H9 (cell line): ENCODE results near the gene ANXA7. TPM values are rescaled to one million over a fixed set of nuclear protein-coding genes. Genes with fewer than 3 reads are reported as not detected.

Experiments
- DNase-seq: peaks from one replicate; pipeline ENCODE4 v3.0.0-alpha.2; 2017
- H2AFZ ChIP-seq: one replicate; pipeline ENCODE4 v1.6.1; 2013; ENCODE audit warnings: mild to moderate bottlenecking, low read length, control low read depth, moderate library complexity
- H2AK5ac ChIP-seq: 2 replicates; pipeline ENCODE4 v1.6.1; 2013; ENCODE audit warnings: low read length, control low read depth, mixed read lengths; ENCODE audit not compliant: insufficient read length
- H2BK120ac ChIP-seq: one replicate; pipeline ENCODE4 v1.6.1; 2013; ENCODE audit warnings: low read depth, mild to moderate bottlenecking, low read length, control low read depth, inconsistent platforms; ENCODE audit not compliant: poor library complexity, severe bottlenecking
- H2BK12ac ChIP-seq: 2 replicates; pipeline ENCODE4 v1.6.1; 2013; ENCODE audit warnings: low read length, control low read depth, mixed read lengths, low read depth; ENCODE audit not compliant: insufficient read length
- H2BK15ac ChIP-seq: 2 replicates; pipeline ENCODE4 v1.6.1; 2013; ENCODE audit warnings: low read depth, low read length, control low read depth
- H2BK20ac ChIP-seq: one replicate; pipeline ENCODE4 v1.6.1; 2013; ENCODE audit warnings: low read depth, mild to moderate bottlenecking, low read length, control low read depth, inconsistent platforms; ENCODE audit not compliant: poor library complexity, severe bottlenecking
- H2BK5ac ChIP-seq: 2 replicates; pipeline ENCODE4 v1.6.1; 2013; ENCODE audit warnings: low read length, control low read depth, mixed read lengths; ENCODE audit not compliant: insufficient read length
- H3K14ac ChIP-seq: 2 replicates; pipeline ENCODE4 v1.6.1; 2013; ENCODE audit warnings: low read length, control low read depth; ENCODE audit not compliant: insufficient read depth
- H3K18ac ChIP-seq: 2 replicates; pipeline ENCODE4 v1.6.1; 2013; ENCODE audit warnings: low read depth, mild to moderate bottlenecking, mixed read lengths, low read length, control low read depth; ENCODE audit not compliant: insufficient read length
- H3K23ac ChIP-seq: 2 replicates; pipeline ENCODE4 v1.6.1; 2013; ENCODE audit warnings: low read length, control low read depth, mixed read lengths, low read depth; ENCODE audit not compliant: insufficient read length
- H3K23me2 ChIP-seq: 2 replicates; pipeline ENCODE4 v1.6.1; 2013; ENCODE audit warnings: low read depth, mild to moderate bottlenecking, mixed read lengths, low read length, control low read depth; ENCODE audit not compliant: insufficient read length, poor library complexity, severe bottlenecking
- H3K27ac ChIP-seq: 2 replicates; pipeline ENCODE4 v1.5.1; 2013; ENCODE audit warnings: low read length, control low read depth, mixed read lengths, low read depth; ENCODE audit not compliant: insufficient read length
- H3K27me3 ChIP-seq: 2 replicates; pipeline ENCODE4 v1.6.1; 2013; ENCODE audit warnings: low read length, control low read depth, inconsistent platforms; ENCODE audit not compliant: insufficient read depth
- H3K4ac ChIP-seq: 2 replicates; pipeline ENCODE4 v1.6.1; 2013; ENCODE audit warnings: low read depth, mild to moderate bottlenecking, control low read depth, inconsistent platforms, low read length, moderate library complexity
- H3K4me1 ChIP-seq: 2 replicates; pipeline ENCODE4 v1.6.1; 2013; ENCODE audit warnings: low read length, control low read depth, inconsistent platforms; ENCODE audit not compliant: insufficient read depth
- H3K4me2 ChIP-seq: 2 replicates; pipeline ENCODE4 v1.6.1; 2013; ENCODE audit warnings: low read length, control low read depth, mixed read lengths; ENCODE audit not compliant: insufficient read length, insufficient read depth
- H3K56ac ChIP-seq: 2 replicates; pipeline ENCODE4 v1.6.1; 2013; ENCODE audit warnings: low read depth, mild to moderate bottlenecking, mixed read lengths, low read length, control low read depth; ENCODE audit not compliant: insufficient read length
- H3K79me1 ChIP-seq: 2 replicates; pipeline ENCODE4 v1.6.1; 2013; ENCODE audit warnings: low read depth, mild to moderate bottlenecking, moderate library complexity, low read length, control low read depth, inconsistent platforms; ENCODE audit not compliant: insufficient read depth, poor library complexity, severe bottlenecking
- H3K79me2 ChIP-seq: 2 replicates; pipeline ENCODE4 v1.6.1; 2013; ENCODE audit warnings: low read length, control low read depth, inconsistent platforms; ENCODE audit not compliant: insufficient read depth
- H3K9ac ChIP-seq: 2 replicates; pipeline ENCODE4 v1.6.1; 2013; ENCODE audit warnings: low read length, control low read depth, mixed read lengths; ENCODE audit not compliant: insufficient read length; ENCODE audit errors: extremely low read depth
- H3K9me3 ChIP-seq: one replicate; pipeline ENCODE4 v1.6.1; 2013; ENCODE audit warnings: low read depth, low read length, inconsistent platforms; ENCODE audit not compliant: control insufficient read depth
- H3T11ph ChIP-seq: one replicate; pipeline ENCODE4 v1.6.1; 2013; ENCODE audit warnings: mild to moderate bottlenecking, low read length, control low read depth, inconsistent platforms
- H4K20me1 ChIP-seq: one replicate; pipeline ENCODE4 v1.6.1; 2013; ENCODE audit not compliant: control insufficient read depth, insufficient read length, insufficient read depth
- H4K5ac ChIP-seq: 2 replicates; pipeline ENCODE4 v1.6.1; 2013; ENCODE audit warnings: low read depth, mild to moderate bottlenecking, mixed read lengths, low read length, control low read depth; ENCODE audit not compliant: insufficient read length
- H4K8ac ChIP-seq: replicated peaks from 2 replicates; pipeline ENCODE4 v1.6.1; 2013; ENCODE audit warnings: low read length, control low read depth, mixed read lengths, low read depth; ENCODE audit not compliant: insufficient read length
- H4K91ac ChIP-seq: 2 replicates; pipeline ENCODE4 v1.6.1; 2013; ENCODE audit warnings: low read depth, mild to moderate bottlenecking, moderate library complexity, mixed read lengths, low read length, control low read depth; ENCODE audit not compliant: insufficient read length
- H3K27ac Mint-ChIP-seq, 3 experiments: 2 replicates in 2 of 3; 3 replicates in 1 of 3; pipeline ENCODE4 v1.8.0; 2020 to 2021; ENCODE audit warnings: mixed read lengths in 3 of 3, mild to moderate bottlenecking in 1 of 3, moderate library complexity in 1 of 3
- H3K27me3 Mint-ChIP-seq: 2 replicates; pipeline ENCODE4 v1.8.0; 2021; ENCODE audit warnings: low read depth, mild to moderate bottlenecking, moderate library complexity, mixed read lengths
- H3K36me3 Mint-ChIP-seq, 3 experiments: 2 replicates in 2 of 3; 3 replicates in 1 of 3; pipeline ENCODE4 v1.8.0; 2020 to 2021; ENCODE audit warnings: low read depth in 3 of 3, mixed read lengths in 3 of 3; ENCODE audit not compliant: insufficient read depth in 1 of 3
- H3K4me1 Mint-ChIP-seq, 2 experiments: 2 replicates each; pipeline ENCODE4 v1.8.0; 2020; ENCODE audit warnings: mixed read lengths in 2 of 2
- H3K4me3 Mint-ChIP-seq, 2 experiments: 2 replicates in 1 of 2; 3 replicates in 1 of 2; pipeline ENCODE4 v1.8.0; 2020 to 2021; ENCODE audit warnings: mild to moderate bottlenecking in 2 of 2, mixed read lengths in 2 of 2, moderate library complexity in 1 of 2
- H3K9me3 Mint-ChIP-seq, 2 experiments: 2 replicates in 1 of 2; 3 replicates in 1 of 2; pipeline ENCODE4 v1.8.0; 2020; ENCODE audit warnings: mild to moderate bottlenecking in 2 of 2, mixed read lengths in 2 of 2, moderate library complexity in 1 of 2
- WGBS: extraction: QIAGEN DNeasy Blood & Tissue Kit; methylation state at CpG from one replicate; pipeline ENCODE4 v1.1.7; 2013; ENCODE audit warnings: missing lambda C conversion rate, low lambda C conversion rate, mixed read lengths; ENCODE audit not compliant: insufficient read length; ENCODE audit errors: extremely low coverage; 5-methylcytosine and 5-hydroxymethylcytosine counted together
- total RNA-seq: library from RNA; stranded (reverse); gene quantifications from 2 replicates; pipeline ENCODE4 v1.2.1, GENCODE V29; 2021
- TF ChIP-seq, protein P1 (sequence below): fragments of 200-600 bp; sonication (generic); conservative IDR thresholded peaks from 3 replicates; pipeline ENCODE4 v1.8.0; 2021; ENCODE audit warnings: antibody characterized with exemption, mild to moderate bottlenecking

ANXA7 gene
- total RNA-seq, 1 experiment from 2014 or later, result 84.6 TPM

DNA sequence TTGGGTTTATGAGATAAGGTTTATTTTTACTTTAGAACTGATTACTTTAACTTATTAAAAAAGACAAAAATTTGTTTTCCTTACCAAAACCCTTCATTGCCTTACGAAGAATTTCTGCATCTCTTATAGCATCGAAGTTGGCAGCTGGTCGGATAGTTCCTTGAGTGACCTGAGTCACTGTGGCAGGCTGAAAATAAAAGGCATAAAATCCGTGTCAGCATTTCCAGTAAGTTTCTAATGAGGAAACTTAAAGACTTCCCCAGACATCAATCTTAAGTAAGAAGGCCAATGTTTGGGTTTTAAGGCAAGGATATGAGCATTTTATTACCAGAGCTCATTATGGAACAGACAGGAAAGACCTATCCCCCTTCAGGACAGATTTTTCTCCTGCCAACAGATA lies 25.6 kb downstream of the ANXA7 start:
- H3K23me2 ChIP-seq, result no peaks in the 10 kb centered on the region

More for the DNA sequence above, 25.6 kb downstream of the ANXA7 start:
- Histone ChIP-seq H2BK120ac (no peak overlapping the region), H2AFZ (no peak overlapping the region), H3K27ac (no peak overlapping the region), H4K8ac (no peak overlapping the region), H2BK12ac (no peak overlapping the region), H3K56ac (no peak overlapping the region), H2BK15ac (no peak overlapping the region), H3K4me1 (no peaks in the 10 kb centered on the region), H3K14ac (no peak overlapping the region), H2BK20ac (no peak overlapping the region), H2AK5ac (no peak overlapping the region), H3K4me2 (no peak overlapping the region), H3K9ac (no peak overlapping the region), H4K91ac (no peak overlapping the region), H2BK5ac (no peak overlapping the region), H3K4ac (no peak overlapping the region), H4K20me1 (no peaks in the 10 kb centered on the region), H3K18ac (no peak overlapping the region), H3K23ac (no peak overlapping the region), H3K9me3 (no peaks in the 10 kb centered on the region), H4K5ac (no peak overlapping the region), H3K27me3 (no peaks in the 10 kb centered on the region), H3K79me2 (no peaks in the 10 kb centered on the region), H3K79me1 (no peaks in the 10 kb centered on the region), H3T11ph (no peak overlapping the region)
- no peak for DNase-seq
- Mint-ChIP-seq H3K36me3 (peaks cover 4 to 59% (median 51%) of the 10 kb centered on the region in 3 experiments; a peak in 5 of 7 replicates), H3K27me3 (no peaks in the 10 kb centered on the region), H3K4me3 (no peak overlapping the region), H3K9me3 (no peaks in the 10 kb centered on the region), H3K27ac (no peak overlapping the region), H3K4me1 (no peaks in the 10 kb centered on the region)
- TF ChIP-seq, protein P1, sequence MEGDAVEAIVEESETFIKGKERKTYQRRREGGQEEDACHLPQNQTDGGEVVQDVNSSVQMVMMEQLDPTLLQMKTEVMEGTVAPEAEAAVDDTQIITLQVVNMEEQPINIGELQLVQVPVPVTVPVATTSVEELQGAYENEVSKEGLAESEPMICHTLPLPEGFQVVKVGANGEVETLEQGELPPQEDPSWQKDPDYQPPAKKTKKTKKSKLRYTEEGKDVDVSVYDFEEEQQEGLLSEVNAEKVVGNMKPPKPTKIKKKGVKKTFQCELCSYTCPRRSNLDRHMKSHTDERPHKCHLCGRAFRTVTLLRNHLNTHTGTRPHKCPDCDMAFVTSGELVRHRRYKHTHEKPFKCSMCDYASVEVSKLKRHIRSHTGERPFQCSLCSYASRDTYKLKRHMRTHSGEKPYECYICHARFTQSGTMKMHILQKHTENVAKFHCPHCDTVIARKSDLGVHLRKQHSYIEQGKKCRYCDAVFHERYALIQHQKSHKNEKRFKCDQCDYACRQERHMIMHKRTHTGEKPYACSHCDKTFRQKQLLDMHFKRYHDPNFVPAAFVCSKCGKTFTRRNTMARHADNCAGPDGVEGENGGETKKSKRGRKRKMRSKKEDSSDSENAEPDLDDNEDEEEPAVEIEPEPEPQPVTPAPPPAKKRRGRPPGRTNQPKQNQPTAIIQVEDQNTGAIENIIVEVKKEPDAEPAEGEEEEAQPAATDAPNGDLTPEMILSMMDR, result no peak
- no CpG with 5 or more reads among the region's 4 CpGs for WGBS
